GM18508 (cell line): ENCODE measurements around the gene ZNF436.
"Not testable (repeated sequence)": the region's sequence is repeated elsewhere in the genome, so short reads cannot be mapped to it uniquely, and the experiment has no call there.

Experiments used
- ATAC-seq: cut with Tn5 transposase; IDR thresholded peaks from one replicate; pipeline ENCODE4 v1.9.1; 2021; ENCODE audit warnings: moderate number of reproducible peaks; ENCODE audit not compliant: insufficient read depth, unreplicated experiment

ZNF436 gene

GRCh38 chr1:23393706-23394105 lies 24.1 kb upstream of the ZNF436 start:
- no peak for ATAC-seq

GRCh38 chr1:23392125-23392855 lies 22.7 kb upstream of the ZNF436 start:
- no peak for ATAC-seq

GRCh38 chr1:23389837-23390321 lies 20.2 kb upstream of the ZNF436 start:
- ATAC-seq: no peak

- ATAC-seq: no peak
These were observed 17.9 kb upstream of the ZNF436 start for GRCh38 chr1:23387494-23387893.

- ATAC-seq: no peak
These were observed 15.5 kb upstream of the ZNF436 start for GRCh38 chr1:23385119-23385621.

GRCh38 chr1:23384312-23385058 lies 14.8 kb upstream of the ZNF436 start:
- no peak for ATAC-seq

GRCh38 chr1:23383577-23384311 lies 14.1 kb upstream of the ZNF436 start:
- ATAC-seq: no peak

GRCh38 chr1:23381233-23381885 lies 11.7 kb upstream of the ZNF436 start:
- no peak for ATAC-seq

- ATAC-seq: no peak
These were observed 11.1 kb upstream of the ZNF436 start for GRCh38 chr1:23380719-23381118.

GRCh38 chr1:23380236-23380635 lies 10.6 kb upstream of the ZNF436 start:
- not testable (repeated sequence) for ATAC-seq

- ATAC-seq: no peak
These were observed 7.5 kb upstream of the ZNF436 start for GRCh38 chr1:23376890-23377811.

GRCh38 chr1:23374079-23374735 lies 4.6 kb upstream of the ZNF436 start:
- ATAC-seq: not testable (repeated sequence)

GRCh38 chr1:23371987-23372880 lies 2.6 kb upstream of the ZNF436 start:
- ATAC-seq: no peak

GRCh38 chr1:23370709-23371584 lies 1.3 kb upstream of the ZNF436 start:
- no peak for ATAC-seq

- no peak for ATAC-seq
These were observed 683 bp upstream of the ZNF436 start for GRCh38 chr1:23370330-23370708.

- peak; percentile 37 for ATAC-seq
These were observed 888 bp downstream of the ZNF436 start for GRCh38 chr1:23368562-23369334.
